ENCODE results near the gene MYCBPAP. TPM values are rescaled to one million over a fixed set of nuclear protein-coding genes. Genes with fewer than 3 reads are reported as not detected.

Gene MYCBPAP
- total RNA-seq, 4 donors from 2014 or later: 0.78 to 3.2 (median 1.6) TPM

DNA sequence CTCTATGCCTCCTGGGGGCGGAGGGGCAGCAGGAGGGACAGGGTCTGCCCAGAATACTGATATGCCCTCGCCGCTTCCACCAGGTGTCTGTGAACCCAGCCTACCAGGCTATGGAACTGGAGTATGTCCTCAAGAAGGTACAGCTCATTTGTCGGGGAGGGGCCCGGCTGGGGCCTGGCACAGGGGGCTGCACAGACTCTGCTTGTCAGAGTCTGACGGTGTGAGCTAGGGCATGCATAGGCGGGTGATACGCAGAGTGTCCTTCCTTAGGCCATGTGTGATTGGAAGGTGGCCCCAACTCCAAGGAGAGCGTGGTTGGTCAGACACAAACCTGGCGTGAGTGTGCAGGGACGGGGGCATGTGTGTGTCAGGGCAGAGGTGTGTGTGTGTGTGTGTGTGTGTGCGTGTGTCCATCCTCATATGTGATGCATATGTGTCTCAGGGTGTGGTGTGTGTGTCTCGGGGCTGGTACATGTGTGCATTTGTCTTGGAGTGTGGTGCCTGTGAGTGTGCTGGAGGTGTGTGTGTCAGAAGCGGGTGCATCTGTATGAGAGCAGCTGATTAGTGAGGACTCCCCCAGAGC lies 46.6 kb upstream of the MYCBPAP start:
- H3K9me3 ChIP-seq: no peaks in the 10 kb centered on the region
- no peaks in the 10 kb centered on the region for H3K27me3 ChIP-seq
- no peak for DNase-seq
- peaks cover 12 to 14% of the 10 kb centered on the region in 2 donors for H3K36me3 ChIP-seq
- 95 to 97% methylated on average over 12 to 14 of the region's 14 CpGs for WGBS, 2 donors
- peaks cover 0 to 9% of the 10 kb centered on the region in 2 donors for H3K4me1 ChIP-seq
- H3K27ac ChIP-seq: no peak overlapping the region
- no peak overlapping the region for H3K4me3 ChIP-seq (replicated peaks in 1 of 3)
- intact Hi-C loops (cut with DNase I): no loop called here
- TF ChIP-seq, protein P1, sequence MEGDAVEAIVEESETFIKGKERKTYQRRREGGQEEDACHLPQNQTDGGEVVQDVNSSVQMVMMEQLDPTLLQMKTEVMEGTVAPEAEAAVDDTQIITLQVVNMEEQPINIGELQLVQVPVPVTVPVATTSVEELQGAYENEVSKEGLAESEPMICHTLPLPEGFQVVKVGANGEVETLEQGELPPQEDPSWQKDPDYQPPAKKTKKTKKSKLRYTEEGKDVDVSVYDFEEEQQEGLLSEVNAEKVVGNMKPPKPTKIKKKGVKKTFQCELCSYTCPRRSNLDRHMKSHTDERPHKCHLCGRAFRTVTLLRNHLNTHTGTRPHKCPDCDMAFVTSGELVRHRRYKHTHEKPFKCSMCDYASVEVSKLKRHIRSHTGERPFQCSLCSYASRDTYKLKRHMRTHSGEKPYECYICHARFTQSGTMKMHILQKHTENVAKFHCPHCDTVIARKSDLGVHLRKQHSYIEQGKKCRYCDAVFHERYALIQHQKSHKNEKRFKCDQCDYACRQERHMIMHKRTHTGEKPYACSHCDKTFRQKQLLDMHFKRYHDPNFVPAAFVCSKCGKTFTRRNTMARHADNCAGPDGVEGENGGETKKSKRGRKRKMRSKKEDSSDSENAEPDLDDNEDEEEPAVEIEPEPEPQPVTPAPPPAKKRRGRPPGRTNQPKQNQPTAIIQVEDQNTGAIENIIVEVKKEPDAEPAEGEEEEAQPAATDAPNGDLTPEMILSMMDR (IDR thresholded peaks at IDR 0.05): no peak
- TF ChIP-seq POLR2A (IDR thresholded peaks at IDR 0.05): no peak

DNA sequence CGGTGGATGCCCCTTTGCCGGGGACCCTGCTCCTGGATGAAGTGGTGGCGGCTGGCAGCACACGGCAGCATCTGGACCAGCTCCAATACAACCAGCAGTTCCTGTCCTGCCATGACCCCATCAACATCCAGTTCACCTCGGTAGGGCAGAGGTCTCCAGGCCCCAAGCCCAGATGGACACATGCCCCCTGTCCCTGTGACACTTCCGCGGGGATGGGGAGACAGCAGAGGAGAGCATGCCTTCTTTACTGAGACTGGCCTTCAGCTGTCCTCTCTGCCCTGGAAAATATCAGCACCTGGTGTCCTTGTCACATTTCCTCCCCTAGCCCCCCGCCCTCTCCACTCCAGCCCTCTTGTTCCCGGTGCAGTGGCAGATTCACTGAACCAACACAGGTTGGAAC lies 45.8 kb upstream of the MYCBPAP start:
- Histone ChIP-seq H3K4me1 (peaks cover 0 to 10% of the 10 kb centered on the region in 2 donors), H3K9me3 (no peaks in the 10 kb centered on the region), H3K36me3 (peaks cover 12 to 14% of the 10 kb centered on the region in 2 donors), H3K27ac (no peak overlapping the region), H3K4me3 (replicated peaks in 1 of 3) (no peak overlapping the region), H3K27me3 (no peaks in the 10 kb centered on the region)
- intact Hi-C loops (cut with DNase I): no loop called here
- DNase-seq: no peak
- TF ChIP-seq, protein P1 (IDR thresholded peaks at IDR 0.05): no peak
- TF ChIP-seq POLR2A (IDR thresholded peaks at IDR 0.05): no peak
- 73 to 80% methylated on average over 5 to 9 of the region's 9 CpGs for WGBS, 2 donors

DNA sequence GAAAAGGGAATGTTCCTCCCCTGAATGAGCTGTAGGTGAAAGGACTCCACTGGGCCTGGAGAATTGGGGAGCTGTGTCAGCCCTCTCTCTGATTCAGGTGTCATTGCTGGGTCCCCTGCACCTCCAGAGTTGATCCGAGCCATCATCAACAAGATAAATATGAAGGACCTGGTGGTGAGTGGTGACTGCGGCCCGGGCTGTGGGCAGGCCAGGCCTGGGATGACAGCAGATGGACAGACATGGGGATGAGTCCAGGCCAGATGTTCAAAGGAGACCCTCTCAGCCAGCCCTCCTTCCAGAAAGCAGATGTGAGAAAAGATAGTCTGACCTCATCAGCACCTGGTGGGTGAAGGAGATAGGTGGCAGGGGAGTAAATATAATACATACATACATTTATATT lies 44.1 kb upstream of the MYCBPAP start:
- WGBS, 2 donors: 96 to 100% methylated on average over 3 of the region's 3 CpGs
- Histone ChIP-seq H3K9me3 (no peaks in the 10 kb centered on the region), H3K4me3 (replicated peaks in 1 of 3) (no peak overlapping the region), H3K36me3 (peaks cover 12 to 14% of the 10 kb centered on the region in 2 donors), H3K4me1 (peaks cover 0 to 12% of the 10 kb centered on the region in 2 donors), H3K27me3 (no peaks in the 10 kb centered on the region), H3K27ac (no peak overlapping the region)
- DNase-seq: no peak
- no peak for TF ChIP-seq POLR2A (IDR thresholded peaks at IDR 0.05)
- TF ChIP-seq, protein P1 (IDR thresholded peaks at IDR 0.05): no peak
- intact Hi-C loops (cut with DNase I): no loop called here

DNA sequence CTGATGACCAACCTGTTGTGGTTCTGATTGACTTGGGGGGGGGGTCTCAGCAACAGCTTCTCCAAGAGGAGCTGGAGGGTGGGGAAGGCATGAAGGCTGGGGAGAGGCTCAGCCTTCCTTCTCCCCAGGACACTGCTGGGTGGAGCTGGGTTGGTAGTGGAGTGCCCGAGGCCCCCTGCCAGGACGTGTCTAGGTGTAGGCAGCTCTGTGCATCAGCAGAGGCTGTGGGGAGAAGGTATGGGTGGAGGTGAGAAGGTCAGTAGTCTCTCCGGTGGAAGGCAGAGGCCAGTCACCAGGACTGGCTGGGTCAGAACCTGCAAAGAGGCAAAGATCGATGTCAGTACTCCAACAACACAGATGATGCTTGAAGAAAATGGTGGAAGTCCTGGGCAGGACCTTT lies 43.5 kb upstream of the MYCBPAP start:
- TF ChIP-seq POLR2A (IDR thresholded peaks at IDR 0.05): no peak
- TF ChIP-seq, protein P1 (IDR thresholded peaks at IDR 0.05): no peak
- 90 to 93% methylated on average over 4 of the region's 4 CpGs for whole genome bisulfite sequencing, 2 donors
- no peaks in the 10 kb centered on the region for H3K9me3 ChIP-seq
- DNase-seq: no peak
- peaks cover 12 to 14% of the 10 kb centered on the region in 2 donors for H3K36me3 ChIP-seq
- H3K27ac ChIP-seq: no peak overlapping the region
- no peaks in the 10 kb centered on the region for H3K27me3 ChIP-seq
- H3K4me3 ChIP-seq (replicated peaks in 1 of 3): no peak overlapping the region
- intact Hi-C loops (cut with DNase I): no loop called here
- peaks cover 0 to 16% of the 10 kb centered on the region in 2 donors for H3K4me1 ChIP-seq

DNA sequence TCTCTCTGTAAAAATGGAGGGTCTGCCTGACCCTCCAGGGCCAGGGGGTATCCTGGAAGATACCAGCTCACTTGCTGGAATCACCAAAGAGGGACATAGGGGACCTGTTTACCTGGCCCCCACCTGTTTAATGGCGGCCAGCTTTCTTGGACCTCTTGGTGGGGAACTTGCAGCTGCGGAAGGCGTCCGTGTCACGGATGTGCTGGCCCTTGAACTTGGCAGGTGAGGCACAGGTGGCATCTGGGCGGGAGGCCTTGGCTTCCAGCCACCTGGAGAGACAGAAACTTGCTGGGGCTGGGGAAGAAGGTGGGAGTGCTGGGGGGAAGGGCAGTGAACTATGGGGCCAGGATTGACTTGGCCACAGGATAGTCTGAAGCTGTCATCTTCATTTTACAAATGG lies 43.1 kb upstream of the MYCBPAP start:
- H3K27ac ChIP-seq: no peak overlapping the region
- no peak for TF ChIP-seq POLR2A (IDR thresholded peaks at IDR 0.05)
- TF ChIP-seq, protein P1 (IDR thresholded peaks at IDR 0.05): no peak
- H3K4me3 ChIP-seq (replicated peaks in 1 of 3): no peak overlapping the region
- no peaks in the 10 kb centered on the region for H3K27me3 ChIP-seq
- intact Hi-C loops (cut with DNase I): no loop called here
- peaks cover 0 to 20% of the 10 kb centered on the region in 2 donors for H3K4me1 ChIP-seq
- WGBS, 2 donors: 85 to 87% methylated on average over 2 to 6 of the region's 6 CpGs
- H3K9me3 ChIP-seq: no peaks in the 10 kb centered on the region
- peak; percentile 17 to 43 for DNase-seq
- peaks cover 12 to 14% of the 10 kb centered on the region in 2 donors for H3K36me3 ChIP-seq

Measured in thyroid gland (tissue), 4 donors.